ENCODE results near the gene GLT8D2. TPM values are rescaled to one million over a fixed set of nuclear protein-coding genes. Genes with fewer than 3 reads are reported as not detected.
A peak's percentile ranks its signal among the peaks of the same experiment; 100 is the strongest.

GLT8D2 gene
- total and polyA plus RNA-seq, 2 donors (not counting 1 experiment from before 2014, with no cell fraction given): 36.3 to 90.1 TPM

- peak; percentile 32 to 77 for DNase-seq (ENCODE audit: low read depth in 2 of 2)
These were observed 44.3 kb upstream of the GLT8D2 start for GRCh38 chr12:104094284-104094683.

GRCh38 chr12:104091136-104091535 lies 41.1 kb upstream of the GLT8D2 start:
- Histone ChIP-seq H3K4me2 (ENCODE audit: extremely low read depth, insufficient read depth, low read length) (no peak overlapping the region), H3K27ac (ENCODE audit: insufficient read depth, low read length) (no peak overlapping the region), H3K27me3 (ENCODE audit: control insufficient read depth, insufficient read depth, low read length) (no peaks in the 10 kb centered on the region), H3K9ac (ENCODE audit: insufficient read depth, low read length) (no peak overlapping the region), H3K36me3 (ENCODE audit: control insufficient read depth, insufficient read depth, low read length) (peaks cover 6% of the 10 kb centered on the region), H2AFZ (ENCODE audit: low read length) (no peak overlapping the region), H4K20me1 (ENCODE audit: control insufficient read depth, extremely low read depth, insufficient read depth, low read length) (no peaks in the 10 kb centered on the region), H3K9me3 (ENCODE audit: control insufficient read depth, insufficient read depth, low read depth, low read length) (no peaks in the 10 kb centered on the region), H3K4me1 (ENCODE audit: control insufficient read depth, extremely low read depth, insufficient read depth, low read length) (no peaks in the 10 kb centered on the region), H3K79me2 (ENCODE audit: control insufficient read depth, insufficient read depth, low read length) (no peaks in the 10 kb centered on the region), H3K4me3 (replicated peaks in 1 of 4; ENCODE audit: control extremely low read depth in 1 of 4, insufficient read depth in 1 of 4, low read depth in 3 of 4, low read length in 4 of 4) (no peak overlapping the region)
- TF ChIP-seq CTCF (conservative IDR thresholded peaks at IDR 0.05 in 1 of 2, IDR thresholded peaks at IDR 0.05 in 1 of 2; ENCODE audit: low read depth in 1 of 2, low read length in 2 of 2) (no peak), EZH2 (IDR thresholded peaks at IDR 0.05; ENCODE audit: low read length, missing control alignments) (no peak)
- no peak for DNase-seq (ENCODE audit: low read depth in 2 of 2)

More at GRCh38 chr12:104094284-104094683, 44.3 kb upstream of the GLT8D2 start:
- Histone ChIP-seq H3K79me2 (ENCODE audit: control insufficient read depth, insufficient read depth, low read length) (no peaks in the 10 kb centered on the region), H3K4me2 (ENCODE audit: extremely low read depth, insufficient read depth, low read length) (no peak overlapping the region), H3K27me3 (ENCODE audit: control insufficient read depth, insufficient read depth, low read length) (no peaks in the 10 kb centered on the region), H3K9me3 (ENCODE audit: control insufficient read depth, insufficient read depth, low read depth, low read length) (no peaks in the 10 kb centered on the region), H3K36me3 (ENCODE audit: control insufficient read depth, insufficient read depth, low read length) (peaks cover 5% of the 10 kb centered on the region), H3K9ac (ENCODE audit: insufficient read depth, low read length) (no peak overlapping the region), H3K4me1 (ENCODE audit: control insufficient read depth, extremely low read depth, insufficient read depth, low read length) (no peaks in the 10 kb centered on the region), H2AFZ (ENCODE audit: low read length) (no peak overlapping the region), H3K4me3 (replicated peaks in 1 of 4; ENCODE audit: control extremely low read depth in 1 of 4, insufficient read depth in 1 of 4, low read depth in 3 of 4, low read length in 4 of 4) (no peak overlapping the region), H4K20me1 (ENCODE audit: control insufficient read depth, extremely low read depth, insufficient read depth, low read length) (no peaks in the 10 kb centered on the region), H3K27ac (ENCODE audit: insufficient read depth, low read length) (no peak overlapping the region)
- TF ChIP-seq EZH2 (IDR thresholded peaks at IDR 0.05; ENCODE audit: low read length, missing control alignments) (no peak), CTCF (conservative IDR thresholded peaks at IDR 0.05 in 1 of 2, IDR thresholded peaks at IDR 0.05 in 1 of 2; ENCODE audit: low read depth in 1 of 2, low read length in 2 of 2) (no peak)

GRCh38 chr12:104090685-104091084 lies 40.7 kb upstream of the GLT8D2 start:
- TF ChIP-seq EZH2 (IDR thresholded peaks at IDR 0.05; ENCODE audit: low read length, missing control alignments) (no peak), CTCF (conservative IDR thresholded peaks at IDR 0.05 in 1 of 2, IDR thresholded peaks at IDR 0.05 in 1 of 2; ENCODE audit: low read depth in 1 of 2, low read length in 2 of 2) (no peak)
- Histone ChIP-seq H3K4me2 (ENCODE audit: extremely low read depth, insufficient read depth, low read length) (no peak overlapping the region), H3K4me3 (replicated peaks in 1 of 4; ENCODE audit: control extremely low read depth in 1 of 4, insufficient read depth in 1 of 4, low read depth in 3 of 4, low read length in 4 of 4) (no peak overlapping the region), H3K79me2 (ENCODE audit: control insufficient read depth, insufficient read depth, low read length) (no peaks in the 10 kb centered on the region), H3K9ac (ENCODE audit: insufficient read depth, low read length) (no peak overlapping the region), H3K27me3 (ENCODE audit: control insufficient read depth, insufficient read depth, low read length) (no peaks in the 10 kb centered on the region), H2AFZ (ENCODE audit: low read length) (no peak overlapping the region), H3K36me3 (ENCODE audit: control insufficient read depth, insufficient read depth, low read length) (peaks cover 6% of the 10 kb centered on the region), H3K9me3 (ENCODE audit: control insufficient read depth, insufficient read depth, low read depth, low read length) (no peaks in the 10 kb centered on the region), H3K27ac (ENCODE audit: insufficient read depth, low read length) (no peak overlapping the region), H3K4me1 (ENCODE audit: control insufficient read depth, extremely low read depth, insufficient read depth, low read length) (no peaks in the 10 kb centered on the region), H4K20me1 (ENCODE audit: control insufficient read depth, extremely low read depth, insufficient read depth, low read length) (no peaks in the 10 kb centered on the region)
- DNase-seq (ENCODE audit: low read depth in 2 of 2): no peak

Data from fibroblast of lung (primary cell).